ENCODE measurements around the gene CATSPER3.
"Not testable (repeated sequence)": the region's sequence is repeated elsewhere in the genome, so short reads cannot be mapped to it uniquely, and the experiment has no call there.

The CATSPER3 gene

GRCh38 chr5:134975078-134975715 is 7.5 kb downstream of the CATSPER3 start:
- no peak for DNase-seq (ENCODE audit: low read depth in 2 of 2)

GRCh38 chr5:134975843-134976242 is 8.1 kb downstream of the CATSPER3 start:
- DNase-seq (ENCODE audit: low read depth in 2 of 2), result no peak

- DNase-seq (ENCODE audit: low read depth in 2 of 2), result no peak
Measured at GRCh38 chr5:134976841-134977240, 9.1 kb downstream of the CATSPER3 start.

GRCh38 chr5:134979416-134979815 is 11.7 kb downstream of the CATSPER3 start:
- no peak for DNase-seq (ENCODE audit: low read depth in 2 of 2)

GRCh38 chr5:134982230-134982629 is 14.5 kb downstream of the CATSPER3 start:
- no peak for DNase-seq (ENCODE audit: low read depth in 2 of 2)

- DNase-seq (ENCODE audit: low read depth in 2 of 2), result no peak
Measured at GRCh38 chr5:134989266-134989830, 21.6 kb downstream of the CATSPER3 start.

- not testable (repeated sequence) for DNase-seq (ENCODE audit: low read depth in 2 of 2)
Measured at GRCh38 chr5:134990183-134990582, 22.5 kb downstream of the CATSPER3 start.

- no peak for DNase-seq (ENCODE audit: low read depth in 2 of 2)
Measured at GRCh38 chr5:134992148-134992547, 24.4 kb downstream of the CATSPER3 start.

- DNase-seq (ENCODE audit: low read depth in 2 of 2), result no peak
Measured at GRCh38 chr5:134993161-134993560, 25.5 kb downstream of the CATSPER3 start.

- DNase-seq (ENCODE audit: low read depth in 2 of 2), result no peak
Measured at GRCh38 chr5:134994560-134995156, 27.0 kb downstream of the CATSPER3 start.

GRCh38 chr5:134995850-134996402 is 28.2 kb downstream of the CATSPER3 start:
- no peak for DNase-seq (ENCODE audit: low read depth in 2 of 2)

GRCh38 chr5:134997015-134997414 is 29.3 kb downstream of the CATSPER3 start:
- DNase-seq (ENCODE audit: low read depth in 2 of 2), result no peak

GRCh38 chr5:134998068-134998467 is 30.4 kb downstream of the CATSPER3 start:
- not testable (repeated sequence) for DNase-seq (ENCODE audit: low read depth in 2 of 2)

- no peak for DNase-seq (ENCODE audit: low read depth in 2 of 2)
Measured at GRCh38 chr5:135004376-135004775, 36.7 kb downstream of the CATSPER3 start.

GRCh38 chr5:135005076-135005475 is 37.4 kb downstream of the CATSPER3 start:
- DNase-seq (ENCODE audit: low read depth in 2 of 2), result no peak

GRCh38 chr5:135007305-135007704 is 39.6 kb downstream of the CATSPER3 start:
- DNase-seq (ENCODE audit: low read depth in 2 of 2), result no peak

- no peak for DNase-seq (ENCODE audit: low read depth in 2 of 2)
Measured at GRCh38 chr5:135007749-135008363, 40.1 kb downstream of the CATSPER3 start.

GRCh38 chr5:135008556-135008955 is 40.8 kb downstream of the CATSPER3 start:
- DNase-seq (ENCODE audit: low read depth in 2 of 2), result no peak

GRCh38 chr5:135008981-135009735 is 41.5 kb downstream of the CATSPER3 start:
- DNase-seq (ENCODE audit: low read depth in 2 of 2), result no peak

GRCh38 chr5:135009736-135010501 is 42.2 kb downstream of the CATSPER3 start:
- no peak for DNase-seq (ENCODE audit: low read depth in 2 of 2)
